ENCODE results near the gene SDK2.

The SDK2 gene

DNA sequence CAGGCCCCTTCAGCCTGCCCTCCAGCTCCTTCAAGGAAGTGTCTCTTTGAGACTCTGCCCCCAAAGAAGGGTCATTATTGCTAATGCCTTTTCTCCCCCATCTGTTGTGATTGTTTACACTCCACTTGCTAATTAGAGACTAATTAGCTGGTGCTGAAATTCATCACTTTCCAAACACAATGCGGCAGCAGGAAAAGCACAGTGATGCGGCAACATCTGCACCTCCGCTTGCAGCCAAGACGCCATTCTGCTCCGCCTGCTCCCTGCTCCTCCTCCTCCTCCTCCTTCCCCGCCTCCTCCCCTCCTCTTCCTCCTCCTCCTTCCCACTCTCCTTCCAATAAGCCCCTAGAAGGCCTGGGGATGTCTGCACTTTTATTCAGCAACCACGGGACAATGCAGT lies 110.5 kb downstream of the SDK2 start:
- DNase-seq (ENCODE audit: low read depth) = no peak

DNA sequence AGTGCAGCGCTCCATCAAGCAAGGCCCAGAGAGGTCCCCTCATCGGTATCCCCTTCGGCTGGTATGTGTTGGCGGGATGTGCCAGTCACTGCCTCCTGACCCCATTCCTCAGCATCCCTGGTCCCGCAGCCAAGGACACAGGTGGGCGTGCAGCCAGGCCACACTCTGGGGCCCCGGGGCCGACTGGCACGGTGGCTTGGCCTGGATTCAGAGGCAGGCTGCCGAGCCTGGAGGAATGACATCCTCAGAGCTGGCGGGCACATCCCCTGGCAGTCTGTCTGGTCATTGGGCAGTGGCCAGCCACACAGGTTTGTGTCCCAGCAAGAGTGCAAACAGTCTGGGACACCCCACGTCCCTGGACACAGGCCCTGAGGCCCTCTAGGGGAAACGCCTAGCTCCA lies 111.1 kb downstream of the SDK2 start:
- no peak for DNase-seq (ENCODE audit: low read depth)

DNA sequence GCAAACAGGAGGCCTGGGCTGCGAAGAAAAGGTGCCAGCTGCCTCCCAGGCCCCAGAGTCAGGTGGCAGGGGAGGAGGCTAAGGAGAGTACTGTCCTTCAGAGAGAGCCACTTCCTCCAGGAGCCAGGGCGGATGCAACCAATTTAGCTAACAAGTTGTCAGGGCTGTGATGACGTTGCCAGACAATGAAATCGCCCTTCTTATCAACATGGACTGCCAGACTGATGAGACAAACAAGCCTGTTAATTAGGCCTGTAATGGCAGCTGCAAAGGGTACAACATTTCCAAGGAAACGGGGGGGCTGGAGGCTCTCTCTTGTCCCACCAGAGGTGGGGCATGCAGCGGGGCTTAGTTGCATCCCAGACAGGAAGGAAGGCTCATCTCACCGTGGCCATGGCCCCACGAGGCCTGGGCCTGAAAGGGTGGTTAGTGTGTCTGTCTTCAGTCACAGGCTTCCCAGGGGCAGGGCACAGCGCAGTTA lies 111.8 kb downstream of the SDK2 start:
- DNase-seq (ENCODE audit: low read depth) = no peak

DNA sequence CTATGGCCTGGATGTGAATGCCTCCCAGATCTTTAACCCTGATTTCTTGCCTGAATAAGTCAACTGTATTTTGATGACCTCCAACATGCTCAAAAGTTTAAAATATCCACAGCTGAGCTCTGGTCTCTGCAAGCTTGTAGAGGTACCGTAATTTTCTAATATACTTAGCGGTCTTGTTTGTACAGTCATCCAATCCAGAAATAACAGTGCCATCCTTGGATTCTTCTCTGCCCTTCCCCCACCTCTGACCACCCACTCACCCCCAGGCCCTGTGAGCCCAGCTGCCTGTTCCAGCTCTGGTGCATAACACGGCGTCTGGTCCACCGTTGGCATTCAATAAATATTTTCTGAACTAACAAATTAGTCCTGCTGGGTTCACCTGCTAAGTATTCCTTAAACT lies 113.1 kb downstream of the SDK2 start:
- no peak for DNase-seq (ENCODE audit: low read depth)

DNA sequence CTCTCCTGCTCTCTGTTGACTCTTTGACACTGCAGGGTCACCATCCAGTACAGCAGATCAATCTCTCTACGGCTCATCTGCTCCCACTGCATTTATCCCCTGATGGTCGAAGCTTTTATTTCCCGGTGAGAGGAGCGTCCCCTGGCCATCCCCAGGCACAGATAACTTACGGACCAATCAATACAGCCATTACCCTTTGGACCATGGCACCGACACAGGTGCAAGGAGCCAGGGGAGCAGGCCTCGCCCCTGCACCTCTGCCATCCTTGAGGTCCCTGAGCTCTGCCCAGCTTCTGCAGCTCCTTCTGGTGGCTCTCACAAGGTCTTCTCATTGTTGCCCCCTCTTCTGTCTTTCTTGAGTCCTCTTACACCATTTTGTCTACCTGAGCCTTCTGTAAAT lies 115.6 kb downstream of the SDK2 start:
- DNase-seq (ENCODE audit: low read depth) = no peak

- no peak for DNase-seq (ENCODE audit: low read depth)
Measured at GRCh38 chr17:73526952-73527351, 117.3 kb downstream of the SDK2 start.

- DNase-seq (ENCODE audit: low read depth) = no peak
Measured at GRCh38 chr17:73524941-73525679, 119.1 kb downstream of the SDK2 start.

DNA sequence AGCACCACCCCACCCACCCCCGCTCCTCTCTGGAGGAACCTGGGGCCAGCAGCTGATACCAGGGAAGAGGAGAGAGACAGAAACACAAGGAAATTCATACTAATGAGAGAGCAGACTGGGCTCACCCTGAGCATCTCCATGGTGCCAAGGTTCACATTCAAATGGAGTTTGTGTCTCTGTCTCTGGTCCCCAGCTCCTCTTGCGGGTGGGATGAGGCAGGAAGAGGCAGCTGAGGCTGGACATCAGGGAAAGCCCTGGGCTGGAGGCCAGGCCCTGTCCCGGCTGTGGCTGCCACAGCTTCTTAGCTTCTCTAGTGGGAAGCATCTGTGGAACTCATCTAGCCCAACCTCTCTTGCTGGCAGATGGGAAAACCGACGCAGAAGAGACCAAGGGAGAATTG lies 121.5 kb downstream of the SDK2 start:
- DNase-seq (ENCODE audit: low read depth) = no peak

DNA sequence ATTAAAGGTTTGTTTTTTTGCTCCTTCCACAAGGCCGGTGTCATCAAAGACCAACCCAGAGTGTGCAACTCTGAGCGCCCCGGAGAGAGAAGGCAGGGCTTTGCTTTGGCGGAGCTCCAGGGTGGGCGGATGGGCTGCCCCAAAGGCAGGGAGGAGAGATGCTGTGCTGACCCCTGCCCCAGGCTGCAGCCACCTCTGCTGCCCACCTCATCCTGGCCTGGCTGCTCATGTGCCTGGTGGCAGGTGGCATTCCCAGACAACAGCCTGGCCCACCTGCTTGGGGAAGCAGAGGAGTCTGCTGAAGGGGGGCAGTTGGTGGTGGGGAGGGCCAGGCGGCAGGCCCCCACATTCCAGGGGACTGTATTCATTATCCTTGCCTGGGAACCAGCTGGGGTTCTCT lies 122.1 kb downstream of the SDK2 start:
- no peak for DNase-seq (ENCODE audit: low read depth)

GRCh38 chr17:73521376-73521775 lies 122.9 kb downstream of the SDK2 start:
- no peak for DNase-seq (ENCODE audit: low read depth)

GRCh38 chr17:73520369-73520761 lies 123.9 kb downstream of the SDK2 start:
- DNase-seq (ENCODE audit: low read depth) = no peak

- DNase-seq (ENCODE audit: low read depth) = no peak
Measured at GRCh38 chr17:73519714-73520368, 124.4 kb downstream of the SDK2 start.

GRCh38 chr17:73519011-73519410 lies 125.2 kb downstream of the SDK2 start:
- no peak for DNase-seq (ENCODE audit: low read depth)

DNA sequence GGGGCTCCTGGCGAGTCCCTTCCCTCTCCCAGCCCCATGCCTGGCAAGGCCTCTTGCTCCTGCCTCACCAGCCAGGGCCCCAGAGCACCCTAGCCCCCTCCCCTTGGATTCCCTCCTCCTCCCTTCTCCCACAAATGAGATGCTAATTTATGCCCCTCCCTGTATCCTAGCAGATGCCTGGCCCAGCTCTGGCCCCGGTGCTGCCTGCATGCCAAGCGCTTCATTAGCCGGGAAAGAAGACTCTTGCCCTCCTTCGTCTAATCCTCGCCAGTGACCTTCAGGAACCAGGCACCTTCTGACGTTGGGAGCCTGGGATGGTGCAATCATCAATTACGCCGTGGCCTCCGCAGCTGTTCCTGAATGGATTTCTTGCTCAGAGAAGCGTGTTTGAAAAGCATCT lies 127.8 kb downstream of the SDK2 start:
- no peak for DNase-seq (ENCODE audit: low read depth)

DNA sequence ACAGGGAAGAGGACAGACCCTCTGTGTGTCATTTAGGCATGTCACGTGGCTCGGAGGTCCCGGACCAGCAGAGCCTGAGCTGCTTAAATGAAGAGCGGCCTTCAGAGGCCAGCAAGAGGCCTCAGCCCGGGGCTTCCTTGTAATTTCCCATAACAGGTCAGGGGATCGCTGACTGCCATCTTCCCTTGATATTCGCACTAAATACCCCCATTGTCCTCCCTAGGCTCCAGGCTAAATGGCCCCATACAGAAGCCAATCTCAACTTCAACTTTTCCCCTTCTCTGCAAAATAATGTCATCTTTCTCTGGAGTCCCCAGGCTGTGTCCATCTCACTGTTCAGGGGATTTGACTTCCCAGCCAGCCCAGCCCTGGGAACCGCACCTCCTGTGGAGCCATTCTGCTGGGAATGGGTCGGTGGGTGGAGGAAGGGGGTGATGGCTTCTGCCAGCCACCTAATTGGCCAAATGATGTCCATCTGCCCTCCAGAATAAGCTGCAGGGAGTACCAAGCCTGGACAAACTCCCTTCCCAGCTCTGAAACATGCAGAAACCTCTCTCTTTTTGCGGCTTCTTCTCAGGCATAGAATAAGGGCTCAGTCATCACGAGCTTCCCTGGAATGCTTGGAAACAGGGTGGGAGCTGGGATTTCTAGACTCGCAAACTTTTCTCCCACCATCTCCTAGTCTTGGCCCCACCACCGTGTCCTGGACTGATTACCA lies 129.9 kb downstream of the SDK2 start:
- DNase-seq (ENCODE audit: low read depth) = no peak

- no peak for DNase-seq (ENCODE audit: low read depth)
Measured at GRCh38 chr17:73513426-73513825, 130.8 kb downstream of the SDK2 start.

- no peak for DNase-seq (ENCODE audit: low read depth)
Measured at GRCh38 chr17:73511719-73512115, 132.5 kb downstream of the SDK2 start.

DNA sequence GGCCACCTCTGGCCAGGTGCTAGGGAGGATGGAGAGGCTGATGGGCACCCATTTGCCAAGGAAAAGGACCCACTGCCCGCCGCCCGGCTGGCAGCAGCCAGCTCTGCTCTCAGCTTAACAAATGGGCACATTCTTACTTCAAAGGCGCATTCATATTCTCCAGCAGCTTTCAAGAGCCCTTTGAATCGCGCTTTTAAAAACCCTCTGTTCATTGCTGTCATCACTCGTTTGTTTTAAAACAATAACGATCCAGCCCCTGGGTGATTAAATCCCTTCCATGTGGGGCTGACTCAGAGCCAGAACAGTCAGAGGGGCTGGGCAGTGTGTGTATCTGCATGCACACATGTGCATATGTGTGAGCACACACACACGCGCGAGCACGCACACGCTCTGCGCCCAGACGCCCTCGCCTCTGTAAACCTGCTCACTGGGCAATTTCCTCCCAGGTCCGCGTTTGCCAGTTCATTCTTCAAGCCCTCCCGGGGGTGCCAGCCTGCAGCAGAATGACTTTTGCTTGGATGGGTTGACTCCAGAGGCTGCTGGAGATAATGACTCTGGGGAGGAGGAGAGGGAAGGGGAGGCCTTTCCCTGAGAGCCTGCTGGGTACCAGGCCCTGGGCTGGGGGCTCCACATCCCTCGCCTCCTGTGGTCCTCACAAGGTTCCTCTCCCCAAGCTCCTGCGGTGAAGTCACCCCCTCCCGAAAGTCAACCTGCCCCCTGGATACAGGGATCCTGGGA lies 133.1 kb downstream of the SDK2 start:
- no peak for DNase-seq (ENCODE audit: low read depth)

DNA sequence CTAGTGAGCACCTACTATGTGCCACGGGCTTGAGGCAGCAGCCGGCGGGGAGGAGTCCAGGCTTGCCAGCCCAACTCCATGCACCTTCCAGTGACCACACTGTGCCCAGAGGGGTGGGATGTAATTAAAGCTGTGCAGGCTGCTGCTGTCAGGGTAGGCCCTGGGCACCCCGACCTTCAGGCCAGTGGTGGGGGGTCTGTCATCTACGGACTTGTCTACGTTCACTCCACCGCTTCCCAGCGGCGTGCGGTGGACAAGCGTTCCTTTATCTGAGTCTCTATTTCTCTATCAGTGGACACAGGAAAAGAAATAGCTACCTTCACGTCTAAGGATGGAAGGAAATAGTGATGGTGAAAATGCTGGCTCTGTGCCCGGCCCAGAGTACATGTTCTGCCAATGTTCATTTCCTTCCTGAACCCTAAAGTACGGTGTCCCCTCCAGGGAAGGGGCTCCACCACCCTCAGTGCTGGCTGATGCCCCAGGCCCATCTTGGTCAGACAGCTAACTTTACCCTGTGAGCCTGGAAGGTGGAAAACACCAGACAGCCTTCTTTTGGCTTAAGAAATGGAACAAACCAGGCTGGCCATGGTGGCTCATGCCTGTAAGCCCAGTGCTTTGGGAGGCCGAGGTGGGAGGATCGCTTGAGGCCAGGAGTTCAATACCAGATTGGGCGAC lies 135.2 kb downstream of the SDK2 start:
- DNase-seq (ENCODE audit: low read depth) = no peak

GRCh38 chr17:73508057-73508930 lies 136.0 kb downstream of the SDK2 start:
- no peak for DNase-seq (ENCODE audit: low read depth)

Data from EH (cell line).